SK-N-SH (cell line): ENCODE data around the gene SLC25A44. TPM values are rescaled to one million over a fixed set of nuclear protein-coding genes. Genes with fewer than 3 reads are reported as not detected.

Experiments
- CTCF ChIA-PET: fragments of 300-600, 350-600 bp; formaldehyde crosslinking; extraction: SDS; loops from one replicate; lab custom pipeline; 2021; lab: Yijun Ruan, JAX
- POLR2A ChIA-PET: fragments of 350-600 bp; sonication (Branson Sonifier 250); formaldehyde crosslinking; extraction: SDS; loops from one replicate; lab custom pipeline; 2020; ENCODE audit warnings: antibody characterized with exemption, inconsistent platforms; lab: Yijun Ruan, JAX
- DNase-seq: peaks from one replicate; pipeline ENCODE4 v3.0.0; 2012
- H2AFZ ChIP-seq: fragments of 200-600 bp; sonication (generic); 2 replicates; pipeline ENCODE4 v1.8.1; 2016; ENCODE audit warnings: antibody characterized with exemption, mild to moderate bottlenecking, low read depth
- H3F3A ChIP-seq: fragments of 200-600 bp; sonication (generic); replicated peaks from 2 replicates; pipeline ENCODE3; 2016; ENCODE audit warnings: antibody characterized with exemption, mild to moderate bottlenecking; ENCODE audit not compliant: insufficient read depth
- H3K27ac ChIP-seq, 2 experiments: fragments of 200-500 bp in 1 of 2; fragments of 200-600 bp in 1 of 2; sonication (Bioruptor generic) in 1 of 2; sonication (generic), shearing (Covaris generic) in 1 of 2; 2 replicates each; pipeline versions ENCODE4 v1.5.1 to v1.6.1; 2014 to 2016; ENCODE audit warnings: low read depth in 2 of 2, inconsistent platforms in 1 of 2, low read length in 1 of 2, mild to moderate bottlenecking in 1 of 2, mixed read lengths in 1 of 2
- H3K27me3 ChIP-seq: fragments of 200-600 bp; sonication (generic), shearing (Covaris generic); 2 replicates; pipeline ENCODE4 v1.6.1; 2016; ENCODE audit warnings: mixed run types; ENCODE audit not compliant: insufficient read depth
- H3K36me3 ChIP-seq, 2 experiments: fragments of 200-500 bp in 1 of 2; fragments of 200-600 bp in 1 of 2; sonication (Bioruptor generic) in 1 of 2; sonication (generic) in 1 of 2; replicated peaks in 1 of 2; 2 replicates each; pipeline versions ENCODE3 to v1.5.1; 2014 to 2016; ENCODE audit warnings: low read length in 1 of 2, mild to moderate bottlenecking in 1 of 2; ENCODE audit not compliant: insufficient read depth in 2 of 2, control insufficient read depth in 1 of 2
- H3K4me1 ChIP-seq, 2 experiments: fragments of 200-500 bp in 1 of 2; fragments of 200-600 bp in 1 of 2; sonication (Bioruptor generic) in 1 of 2; sonication (generic), shearing (Covaris generic) in 1 of 2; 2 replicates each; pipeline versions ENCODE4 v1.5.1 to v1.6.1; 2014 to 2016; ENCODE audit warnings: low read depth in 1 of 2, low read length in 1 of 2, mixed run types in 1 of 2; ENCODE audit not compliant: insufficient read depth in 2 of 2, control insufficient read depth in 1 of 2
- H3K4me2 ChIP-seq: fragments of 200-600 bp; sonication (generic), shearing (Covaris generic); 2 replicates; pipeline ENCODE4 v1.6.1; 2017; ENCODE audit warnings: mixed run types
- H3K4me3 ChIP-seq, 2 experiments: fragments of 200-500 bp in 1 of 2; fragments of 200-600 bp in 1 of 2; sonication (Bioruptor generic) in 1 of 2; sonication (generic), shearing (Covaris generic) in 1 of 2; 2 replicates each; pipeline versions ENCODE4 v1.5.1 to v1.8.1; 2014 to 2016; ENCODE audit warnings: low read depth in 2 of 2, inconsistent platforms in 1 of 2, low read length in 1 of 2, mild to moderate bottlenecking in 1 of 2, mixed read lengths in 1 of 2, moderate library complexity in 1 of 2
- H3K79me2 ChIP-seq: fragments of 200-600 bp; sonication (generic); 2 replicates; pipeline ENCODE4 v1.8.1; 2017; ENCODE audit warnings: mild to moderate bottlenecking; ENCODE audit not compliant: insufficient read depth
- H3K9ac ChIP-seq: fragments of 200-600 bp; sonication (generic); 2 replicates; pipeline ENCODE4 v1.6.1; 2017; ENCODE audit warnings: mixed run types
- H3K9me2 ChIP-seq: fragments of 200-600 bp; sonication (generic); 2 replicates; pipeline ENCODE4 v1.6.1; 2017; ENCODE audit warnings: mixed run types
- H3K9me3 ChIP-seq: fragments of 200-600 bp; sonication (generic); 2 replicates; pipeline ENCODE4 v1.6.1; 2017; ENCODE audit warnings: mixed run types, mild to moderate bottlenecking, moderate library complexity
- H4K20me1 ChIP-seq: fragments of 200-600 bp; sonication (generic); 2 replicates; pipeline ENCODE4 v1.6.1; 2017; ENCODE audit warnings: mild to moderate bottlenecking, mixed run types; ENCODE audit not compliant: insufficient read depth
- FOXM1 ChIP-seq: IDR thresholded peaks from 2 replicates; pipeline ENCODE4 v1.4.0; 2012; ENCODE audit warnings: low read depth, mild to moderate bottlenecking
- GABPA ChIP-seq: IDR thresholded peaks from 2 replicates; pipeline ENCODE4 v1.4.0; 2012; ENCODE audit warnings: low read depth, mild to moderate bottlenecking
- RFX5 ChIP-seq: IDR thresholded peaks from 2 replicates; pipeline ENCODE4 v1.6.1; 2012; ENCODE audit warnings: mild to moderate bottlenecking, improper control_type of control experiment, low read length
- TAF1 ChIP-seq: IDR thresholded peaks from 2 replicates; pipeline ENCODE4 v1.6.1; 2012; ENCODE audit warnings: low read depth, mild to moderate bottlenecking, low read length, moderate library complexity, borderline replicate concordance
- TCF12 ChIP-seq: IDR thresholded peaks from 2 replicates; pipeline ENCODE4 v1.4.0; 2012
- TEAD4 ChIP-seq: IDR thresholded peaks from 2 replicates; pipeline ENCODE4 v1.4.0; 2012; ENCODE audit warnings: mild to moderate bottlenecking, borderline replicate concordance; ENCODE audit not compliant: insufficient read depth
- WGBS: methylation state at CpG from one replicate; pipeline ENCODE4 v1.1.6; 2017; ENCODE audit warnings: low lambda C conversion rate; 5-methylcytosine and 5-hydroxymethylcytosine counted together
- polyA plus RNA-seq, 3 experiments: library from polyadenylated mRNA; depleted of rRNA; stranded (reverse); fragments of >200 nt; gene quantifications; 2 replicates each; pipeline ENCODE4 v1.2.3, GENCODE V29; 2012
- TF ChIP-seq, protein P1 (sequence below): IDR thresholded peaks from 2 replicates; pipeline ENCODE4 v1.6.1; 2012; ENCODE audit warnings: mild to moderate bottlenecking, low read depth, low read length, moderate library complexity

The SLC25A44 gene
- polyA plus RNA-seq, 1 of the 3 experiments (the other 2 are of a cell fraction) = 28.5 TPM

DNA sequence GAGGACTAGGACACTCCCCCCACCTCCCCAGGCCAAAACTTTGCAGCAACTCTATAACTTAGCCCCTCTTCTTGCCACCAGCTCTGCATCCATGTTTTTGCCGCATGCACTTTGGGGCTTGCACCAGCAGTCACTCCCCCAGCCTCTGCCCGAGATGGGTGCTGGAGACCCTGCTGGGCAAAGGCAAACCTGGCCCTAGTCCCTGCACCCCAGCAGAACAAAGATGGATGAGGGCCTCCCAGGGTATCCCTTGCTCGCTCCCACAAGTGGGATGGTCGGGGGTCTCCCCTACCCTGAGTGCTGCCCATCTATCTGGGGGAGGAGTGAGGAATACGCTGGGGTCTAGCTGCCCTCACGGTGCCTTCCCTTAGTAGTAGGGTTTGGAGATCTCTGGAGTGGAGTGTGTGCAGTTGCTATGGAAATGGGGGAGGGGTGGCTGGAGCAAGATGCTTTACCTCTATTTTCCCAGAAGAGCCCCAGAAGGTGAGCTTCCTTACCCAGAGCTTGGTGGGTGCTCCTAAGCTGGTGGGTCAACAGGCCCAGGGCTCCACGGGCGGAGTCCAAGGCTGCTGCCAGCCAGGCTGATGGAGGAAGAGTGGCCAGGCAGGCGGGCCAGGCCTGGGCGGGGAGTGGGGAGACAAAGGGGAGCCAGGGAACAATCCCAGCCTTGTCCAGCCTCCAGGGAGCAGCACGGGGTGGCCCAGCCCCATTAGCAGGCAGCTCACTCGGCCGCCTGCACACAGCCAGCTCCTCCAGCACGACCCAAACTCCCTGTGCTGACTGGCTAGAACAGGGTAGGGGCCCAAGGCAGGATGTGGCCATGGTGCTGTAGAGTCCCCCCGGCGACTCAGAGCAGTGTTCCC, 53.8 kb downstream of the SLC25A44 start, which contains the start of gene PAQR6:
TSS of gene PAQR6 (minus strand) at position 597 of the 863 bp plus-strand sequence. CDS start 1,325 bp downstream, outside the sequence.
- H3K4me2 ChIP-seq = no peak within 1 kb of the TSS
- WGBS = 89% methylated on average over 10 of the region's 16 CpGs
- H3K9ac ChIP-seq = no peak within 1 kb of the TSS
- no peaks in the 10 kb centered on the region for H4K20me1 ChIP-seq
- no peak within 1 kb of the TSS for H2AFZ ChIP-seq
- TF ChIP-seq TAF1 (no peak), GABPA (no peak), TEAD4 (no peak), TCF12 (no peak)
- POLR2A ChIA-PET = interaction anchor here (0.6 kb wide), 1 partner anchor 9 kb away, joined by 3 read pairs; no protein-coding TSS in a partner anchor
- H3K4me1 ChIP-seq = peaks cover 10 to 67% of the 10 kb centered on the region in 2 experiments; a peak in 3 of 4 replicates
- no peaks in the 10 kb centered on the region for H3K79me2 ChIP-seq
- peaks cover 8% of the 10 kb centered on the region for H3F3A ChIP-seq
- H3K4me3 ChIP-seq = no peak within 1 kb of the TSS
- peaks cover 7 to 46% of the 10 kb centered on the region in 2 experiments for H3K36me3 ChIP-seq
- H3K9me3 ChIP-seq = no peaks in the 10 kb centered on the region
- CTCF ChIA-PET = interaction anchor here (0.8 to 4.0 kb wide), 6 partner anchors 9 to 118 kb away, joined by 3 to 26 read pairs (median 6); no protein-coding TSS in a partner anchor
- DNase-seq = peak; percentile 40
- H3K27ac ChIP-seq = peak within 1 kb of the TSS in 1 of 2 experiments; percentile 99; a peak in 1 of 4 replicates
- no peaks in the 10 kb centered on the region for H3K9me2 ChIP-seq
- H3K27me3 ChIP-seq = no peaks in the 10 kb centered on the region

- no peak overlapping the region for H3K4me3 ChIP-seq
- 80% methylated on average over 4 of the region's 4 CpGs for WGBS
- H3K27me3 ChIP-seq = no peaks in the 10 kb centered on the region
- no peaks in the 10 kb centered on the region for H3K79me2 ChIP-seq
- no peak overlapping the region for H2AFZ ChIP-seq
- no peaks in the 10 kb centered on the region for H3K9me3 ChIP-seq
- peak overlapping the region in 1 of 2 experiments; percentile 62; a peak in 1 of 4 replicates for H3K27ac ChIP-seq
- H3K9ac ChIP-seq = no peak overlapping the region
- POLR2A ChIA-PET = no interaction called here
- CTCF ChIA-PET = interaction anchor here (1.4 to 4.0 kb wide), 3 partner anchors 9 to 23 kb away, joined by 9 to 26 read pairs (median 11); no protein-coding TSS in a partner anchor
- peaks cover 13 to 73% of the 10 kb centered on the region in 2 experiments; a peak in 3 of 4 replicates for H3K4me1 ChIP-seq
- no peak overlapping the region for H3K4me2 ChIP-seq
- no peak for DNase-seq
- no peaks in the 10 kb centered on the region for H3K9me2 ChIP-seq
- H4K20me1 ChIP-seq = no peaks in the 10 kb centered on the region
- TF ChIP-seq TEAD4 (no peak), FOXM1 (no peak), RFX5 (no peak)
- TF ChIP-seq, protein P1, sequence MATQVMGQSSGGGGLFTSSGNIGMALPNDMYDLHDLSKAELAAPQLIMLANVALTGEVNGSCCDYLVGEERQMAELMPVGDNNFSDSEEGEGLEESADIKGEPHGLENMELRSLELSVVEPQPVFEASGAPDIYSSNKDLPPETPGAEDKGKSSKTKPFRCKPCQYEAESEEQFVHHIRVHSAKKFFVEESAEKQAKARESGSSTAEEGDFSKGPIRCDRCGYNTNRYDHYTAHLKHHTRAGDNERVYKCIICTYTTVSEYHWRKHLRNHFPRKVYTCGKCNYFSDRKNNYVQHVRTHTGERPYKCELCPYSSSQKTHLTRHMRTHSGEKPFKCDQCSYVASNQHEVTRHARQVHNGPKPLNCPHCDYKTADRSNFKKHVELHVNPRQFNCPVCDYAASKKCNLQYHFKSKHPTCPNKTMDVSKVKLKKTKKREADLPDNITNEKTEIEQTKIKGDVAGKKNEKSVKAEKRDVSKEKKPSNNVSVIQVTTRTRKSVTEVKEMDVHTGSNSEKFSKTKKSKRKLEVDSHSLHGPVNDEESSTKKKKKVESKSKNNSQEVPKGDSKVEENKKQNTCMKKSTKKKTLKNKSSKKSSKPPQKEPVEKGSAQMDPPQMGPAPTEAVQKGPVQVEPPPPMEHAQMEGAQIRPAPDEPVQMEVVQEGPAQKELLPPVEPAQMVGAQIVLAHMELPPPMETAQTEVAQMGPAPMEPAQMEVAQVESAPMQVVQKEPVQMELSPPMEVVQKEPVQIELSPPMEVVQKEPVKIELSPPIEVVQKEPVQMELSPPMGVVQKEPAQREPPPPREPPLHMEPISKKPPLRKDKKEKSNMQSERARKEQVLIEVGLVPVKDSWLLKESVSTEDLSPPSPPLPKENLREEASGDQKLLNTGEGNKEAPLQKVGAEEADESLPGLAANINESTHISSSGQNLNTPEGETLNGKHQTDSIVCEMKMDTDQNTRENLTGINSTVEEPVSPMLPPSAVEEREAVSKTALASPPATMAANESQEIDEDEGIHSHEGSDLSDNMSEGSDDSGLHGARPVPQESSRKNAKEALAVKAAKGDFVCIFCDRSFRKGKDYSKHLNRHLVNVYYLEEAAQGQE = no peak
- peaks cover 12 to 52% of the 10 kb centered on the region in 2 experiments for H3K36me3 ChIP-seq
- H3F3A ChIP-seq = peaks cover 13% of the 10 kb centered on the region
These were observed 54.4 kb downstream of the SLC25A44 start for GRCh38 chr1:156248323-156248683.
